GM21723 (cell line): ENCODE results near the gene ASB16.
"Not testable (repeated sequence)": the region's sequence is repeated elsewhere in the genome, so short reads cannot be mapped to it uniquely, and the experiment has no call there.

Experiments used
- ATAC-seq: cut with Tn5 transposase; IDR thresholded peaks from one replicate; pipeline ENCODE4 v1.9.1; 2021; ENCODE audit warnings: mild to moderate bottlenecking, moderate library complexity; ENCODE audit not compliant: unreplicated experiment

Gene ASB16

GRCh38 chr17:44147812-44148211 lies 22.7 kb upstream of the ASB16 start:
- no peak for ATAC-seq

GRCh38 chr17:44149066-44149465 lies 21.4 kb upstream of the ASB16 start:
- ATAC-seq = not testable (repeated sequence)

- no peak for ATAC-seq
Observed at GRCh38 chr17:44149750-44150329, 20.7 kb upstream of the ASB16 start.

- ATAC-seq = no peak
Observed at GRCh38 chr17:44152875-44153274, 17.6 kb upstream of the ASB16 start.

- no peak for ATAC-seq
Observed at GRCh38 chr17:44155488-44155887, 15.0 kb upstream of the ASB16 start.

GRCh38 chr17:44159519-44160210 lies 10.8 kb upstream of the ASB16 start:
- no peak for ATAC-seq

GRCh38 chr17:44164476-44164875 lies 6.0 kb upstream of the ASB16 start:
- ATAC-seq = no peak

- ATAC-seq = no peak
Observed at GRCh38 chr17:44167181-44167861, 3.2 kb upstream of the ASB16 start.

- ATAC-seq = no peak
Observed at GRCh38 chr17:44170135-44170498, 387 bp upstream of the ASB16 start.

GRCh38 chr17:44171931-44172455 lies 1.5 kb downstream of the ASB16 start:
- ATAC-seq = no peak

- ATAC-seq = no peak
Observed at GRCh38 chr17:44174427-44174826, 3.9 kb downstream of the ASB16 start.

- no peak for ATAC-seq
Observed at GRCh38 chr17:44176257-44176656, 5.8 kb downstream of the ASB16 start.

GRCh38 chr17:44176671-44177501 lies 6.4 kb downstream of the ASB16 start:
- ATAC-seq = no peak

GRCh38 chr17:44177640-44178039 lies 7.1 kb downstream of the ASB16 start:
- ATAC-seq = no peak

- no peak for ATAC-seq
Observed at GRCh38 chr17:44178133-44178532, 7.6 kb downstream of the ASB16 start.

GRCh38 chr17:44183024-44183423 lies 12.5 kb downstream of the ASB16 start:
- no peak for ATAC-seq

- no peak for ATAC-seq
Observed at GRCh38 chr17:44184212-44184810, 13.8 kb downstream of the ASB16 start.

GRCh38 chr17:44186307-44187130 lies 16.0 kb downstream of the ASB16 start, which contains the start of gene TMUB2:
Gene TMUB2 (plus strand): TSS chr17:44186972. CDS start chr17:44187709, 737 bp downstream.
- peak; percentile 79 for ATAC-seq

- ATAC-seq = peak; percentile 47
Observed at GRCh38 chr17:44187131-44187899, 16.8 kb downstream of the ASB16 start.
